ENCODE measurements around the gene ARMC2. TPM values are rescaled to one million over a fixed set of nuclear protein-coding genes. Genes with fewer than 3 reads are reported as not detected.
A peak's percentile ranks its signal among the peaks of the same experiment; 100 is the strongest.

ARMC2 gene
- polyA plus RNA-seq, 6 donors from 2014 or later, result 3.4 to 4.9 (median 4.4) TPM

DNA sequence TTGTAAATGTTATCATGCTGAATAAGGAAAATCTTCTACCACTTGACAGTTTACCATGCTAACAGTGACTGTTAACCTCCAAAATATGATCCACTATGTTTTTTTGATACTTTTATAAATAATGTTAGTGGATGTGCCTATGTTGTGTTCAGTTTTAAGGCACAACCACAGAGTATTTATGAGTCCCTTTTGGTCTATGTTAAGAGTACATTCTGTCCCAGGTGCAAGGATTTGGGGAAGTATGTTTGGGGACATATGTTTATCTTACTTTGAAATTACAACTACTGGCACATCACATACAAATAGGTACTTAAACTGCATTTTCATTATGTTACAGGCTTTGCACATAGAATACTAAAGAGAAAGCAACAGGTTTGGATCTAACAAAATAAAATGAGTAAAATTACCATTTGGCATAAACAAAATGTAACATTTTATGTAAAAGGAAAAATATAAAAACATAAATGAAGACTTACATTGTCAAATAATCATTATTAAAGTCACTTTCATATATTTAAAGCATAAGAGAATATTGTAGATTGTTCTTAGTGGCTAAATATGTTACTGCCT, 175.2 kb downstream of the ARMC2 start:
- DNase-seq, result no peak
- peak overlapping the region in 4 of 6 donors; percentile 41 to 69 (median 54) for H3K27ac Mint-ChIP-seq
- peak overlapping the region in 2 of 8 donors; percentile 1 to 2 for H3K4me3 Mint-ChIP-seq
- peak; percentile 61 to 67 for ATAC-seq (ENCODE audit: low read depth in 2 of 2)
- H3K4me1 Mint-ChIP-seq, result peaks cover 15 to 69% (median 50%) of the 10 kb centered on the region in 3 donors
- no peaks in the 10 kb centered on the region for H3K36me3 Mint-ChIP-seq
- peaks cover 0 to 3% (median 0%) of the 10 kb centered on the region in 7 donors for H3K9me3 Mint-ChIP-seq
- no peaks in the 10 kb centered on the region for H3K27me3 Mint-ChIP-seq

Other genes starting within 250 kb of the ARMC2 start
- gene SESN1, start 246.4 kb downstream of the ARMC2 start, polyA plus RNA-seq (ENCODE audit: low read depth in 6 of 6), result 100 to 1,000 TPM in 2 of 6 donors, 10 to 100 TPM in 4; 28.4 to 148 (median 55.7) TPM
- 10 to 100 TPM in 2 of 6 donors, 1 to 10 TPM in 4; 6.7 to 14.3 (median 9.5) TPM for gene CEP57L1, start 247.1 kb downstream of the ARMC2 start, polyA plus RNA-seq (ENCODE audit: low read depth in 6 of 6)

All from naive B cell (primary cell).